Activated naive CD8-positive, alpha-beta T cell treated with anti-CD3 and anti-CD28 coated beads, Interleukin-2, amount 10 ng/mL, durations not matched to agents 7 days and 5 days (primary cell): Measurements from ENCODE around the gene XXYLT1. TPM values are rescaled to one million over a fixed set of nuclear protein-coding genes. Genes with fewer than 3 reads are reported as not detected.

ENCODE experiments used
- ATAC-seq: fragments of 150-1000 bp; cut with Tn5 transposase; one replicate; pipeline ENCODE4 v1.10.0; 2021; ENCODE audit warnings: low read depth, moderate library complexity
- POLR2A ChIA-PET: fragments of 350-600 bp; sonication (Branson Sonifier 250); formaldehyde crosslinking; loops from one replicate; lab custom pipeline; 2021; ENCODE audit warnings: antibody characterized with exemption; lab: Charles Lee
- DNase-seq: peaks from one replicate; pipeline ENCODE4 v3.0.0; 2021
- H3K27ac Mint-ChIP-seq: one replicate; pipeline ENCODE4 v1.8.0; 2022; ENCODE audit warnings: mild to moderate bottlenecking, mixed read lengths
- H3K27me3 Mint-ChIP-seq: one replicate; pipeline ENCODE4 v1.8.0; 2022; ENCODE audit warnings: mild to moderate bottlenecking, moderate library complexity, mixed read lengths
- H3K36me3 Mint-ChIP-seq: one replicate; pipeline ENCODE4 v1.8.0; 2021; ENCODE audit warnings: mild to moderate bottlenecking, mixed read lengths
- H3K4me1 Mint-ChIP-seq: one replicate; pipeline ENCODE4 v1.8.0; 2021; ENCODE audit warnings: mixed read lengths
- H3K4me3 Mint-ChIP-seq: one replicate; pipeline ENCODE4 v1.8.0; 2022; ENCODE audit warnings: mild to moderate bottlenecking, moderate library complexity, mixed read lengths
- H3K9me3 Mint-ChIP-seq: one replicate; pipeline ENCODE4 v1.8.0; 2021; ENCODE audit warnings: mixed read lengths
- total RNA-seq, 2 experiments: library from RNA; stranded (reverse); gene quantifications; one replicate each; pipeline ENCODE4 v1.2.3, GENCODE V29; 2021

The XXYLT1 gene
- total RNA-seq, 2 experiments from 2014 or later = 6.8 to 8.3 TPM

- Mint-ChIP-seq H3K4me1 (peaks cover 17% of the 10 kb centered on the region), H3K27ac (no peak overlapping the region), H3K4me3 (no peak overlapping the region), H3K9me3 (no peaks in the 10 kb centered on the region), H3K27me3 (no peaks in the 10 kb centered on the region), H3K36me3 (peaks cover 3% of the 10 kb centered on the region)
- DNase-seq (no peak), ATAC-seq (no peak)
- POLR2A ChIA-PET = no interaction called here
Observed at GRCh38 chr3:195251336-195252065, 19.5 kb downstream of the XXYLT1 start.

GRCh38 chr3:195250473-195251251 lies 20.3 kb downstream of the XXYLT1 start:
- H3K27ac Mint-ChIP-seq = no peak overlapping the region
- no peak for DNase-seq
- no peaks in the 10 kb centered on the region for H3K27me3 Mint-ChIP-seq
- POLR2A ChIA-PET = interaction anchor here (0.7 kb wide), 1 partner anchor 1488 kb away, joined by 4 read pairs; no protein-coding TSS in a partner anchor
- no peaks in the 10 kb centered on the region for H3K9me3 Mint-ChIP-seq
- peaks cover 7% of the 10 kb centered on the region for H3K36me3 Mint-ChIP-seq
- peaks cover 18% of the 10 kb centered on the region for H3K4me1 Mint-ChIP-seq
- peak; percentile 41 for ATAC-seq
- no peak overlapping the region for H3K4me3 Mint-ChIP-seq

- POLR2A ChIA-PET = no interaction called here
- H3K4me1 Mint-ChIP-seq = peaks cover 18% of the 10 kb centered on the region
- H3K9me3 Mint-ChIP-seq = no peaks in the 10 kb centered on the region
- peaks cover 7% of the 10 kb centered on the region for H3K36me3 Mint-ChIP-seq
- DNase-seq (no peak), ATAC-seq (no peak)
- H3K27ac Mint-ChIP-seq = no peak overlapping the region
- no peaks in the 10 kb centered on the region for H3K27me3 Mint-ChIP-seq
- H3K4me3 Mint-ChIP-seq = no peak overlapping the region
Observed at GRCh38 chr3:195249858-195250464, 21.0 kb downstream of the XXYLT1 start.

- Mint-ChIP-seq H3K4me3 (no peak overlapping the region), H3K27ac (no peak overlapping the region), H3K36me3 (peaks cover 5% of the 10 kb centered on the region), H3K27me3 (no peaks in the 10 kb centered on the region), H3K4me1 (peaks cover 18% of the 10 kb centered on the region), H3K9me3 (no peaks in the 10 kb centered on the region)
- no peak for ATAC-seq
- no peak for DNase-seq
- POLR2A ChIA-PET = interaction anchor here (0.7 kb wide), 1 partner anchor 10 kb away, joined by 3 read pairs; no protein-coding TSS in a partner anchor
Observed at GRCh38 chr3:195249057-195249770, 21.7 kb downstream of the XXYLT1 start.

- Mint-ChIP-seq H3K9me3 (no peaks in the 10 kb centered on the region), H3K36me3 (peaks cover 5% of the 10 kb centered on the region), H3K27me3 (no peaks in the 10 kb centered on the region), H3K4me1 (peaks cover 18% of the 10 kb centered on the region), H3K4me3 (no peak overlapping the region), H3K27ac (no peak overlapping the region)
- DNase-seq = no peak
- ATAC-seq = no peak
- POLR2A ChIA-PET = no interaction called here
Observed at GRCh38 chr3:195248281-195248680, 22.7 kb downstream of the XXYLT1 start.

GRCh38 chr3:195247863-195248189 lies 23.1 kb downstream of the XXYLT1 start:
- Mint-ChIP-seq H3K27ac (no peak overlapping the region), H3K4me3 (no peak overlapping the region), H3K36me3 (peaks cover 5% of the 10 kb centered on the region), H3K4me1 (peaks cover 17% of the 10 kb centered on the region), H3K9me3 (no peaks in the 10 kb centered on the region), H3K27me3 (no peaks in the 10 kb centered on the region)
- POLR2A ChIA-PET = no interaction called here
- ATAC-seq (no peak), DNase-seq (peak; percentile 4)

GRCh38 chr3:195247086-195247862 lies 23.7 kb downstream of the XXYLT1 start:
- ATAC-seq (no peak), DNase-seq (no peak)
- H3K36me3 Mint-ChIP-seq = peaks cover 5% of the 10 kb centered on the region
- no peak overlapping the region for H3K4me3 Mint-ChIP-seq
- H3K27me3 Mint-ChIP-seq = no peaks in the 10 kb centered on the region
- no peaks in the 10 kb centered on the region for H3K9me3 Mint-ChIP-seq
- POLR2A ChIA-PET = no interaction called here
- peaks cover 17% of the 10 kb centered on the region for H3K4me1 Mint-ChIP-seq
- H3K27ac Mint-ChIP-seq = no peak overlapping the region

- Mint-ChIP-seq H3K36me3 (peaks cover 5% of the 10 kb centered on the region), H3K9me3 (no peaks in the 10 kb centered on the region), H3K4me3 (no peak overlapping the region), H3K4me1 (peaks cover 14% of the 10 kb centered on the region), H3K27me3 (no peaks in the 10 kb centered on the region), H3K27ac (no peak overlapping the region)
- no peak for DNase-seq
- ATAC-seq = no peak
- POLR2A ChIA-PET = no interaction called here
Observed at GRCh38 chr3:195246581-195246995, 24.4 kb downstream of the XXYLT1 start.

- POLR2A ChIA-PET = no interaction called here
- H3K9me3 Mint-ChIP-seq = no peaks in the 10 kb centered on the region
- H3K27ac Mint-ChIP-seq = no peak overlapping the region
Observed at GRCh38 chr3:195245531-195245951, 25.4 kb downstream of the XXYLT1 start.

GRCh38 chr3:195241592-195242355 lies 29.2 kb downstream of the XXYLT1 start:
- Mint-ChIP-seq H3K27ac (no peak overlapping the region), H3K27me3 (no peaks in the 10 kb centered on the region), H3K4me3 (no peak overlapping the region), H3K4me1 (peaks cover 12% of the 10 kb centered on the region), H3K9me3 (peaks cover 10% of the 10 kb centered on the region), H3K36me3 (peaks cover 20% of the 10 kb centered on the region)
- no peak for DNase-seq
- POLR2A ChIA-PET = no interaction called here
- no peak for ATAC-seq

More at GRCh38 chr3:195245531-195245951, 25.4 kb downstream of the XXYLT1 start:
- no peak overlapping the region for H3K4me3 Mint-ChIP-seq
- DNase-seq (no peak), ATAC-seq (no peak)
- no peaks in the 10 kb centered on the region for H3K27me3 Mint-ChIP-seq
- peaks cover 5% of the 10 kb centered on the region for H3K36me3 Mint-ChIP-seq
- H3K4me1 Mint-ChIP-seq = peaks cover 7% of the 10 kb centered on the region

- peaks cover 12% of the 10 kb centered on the region for H3K9me3 Mint-ChIP-seq
- H3K36me3 Mint-ChIP-seq = peaks cover 16% of the 10 kb centered on the region
- no peak overlapping the region for H3K27ac Mint-ChIP-seq
- no peak overlapping the region for H3K4me3 Mint-ChIP-seq
- peaks cover 10% of the 10 kb centered on the region for H3K4me1 Mint-ChIP-seq
- DNase-seq (no peak), ATAC-seq (no peak)
- no peaks in the 10 kb centered on the region for H3K27me3 Mint-ChIP-seq
- POLR2A ChIA-PET = no interaction called here
Observed at GRCh38 chr3:195240939-195241338, 30.0 kb downstream of the XXYLT1 start.

GRCh38 chr3:195240171-195240701 lies 30.7 kb downstream of the XXYLT1 start:
- no peaks in the 10 kb centered on the region for H3K27me3 Mint-ChIP-seq
- POLR2A ChIA-PET = no interaction called here
- ATAC-seq (no peak), DNase-seq (no peak)
- H3K4me3 Mint-ChIP-seq = no peak overlapping the region
- no peak overlapping the region for H3K27ac Mint-ChIP-seq
- peaks cover 14% of the 10 kb centered on the region for H3K9me3 Mint-ChIP-seq
- H3K36me3 Mint-ChIP-seq = peaks cover 20% of the 10 kb centered on the region
- peaks cover 10% of the 10 kb centered on the region for H3K4me1 Mint-ChIP-seq
